ENCODE results near the gene CYP24A1. TPM values are rescaled to one million over a fixed set of nuclear protein-coding genes. Genes with fewer than 3 reads are reported as not detected.

CYP24A1 gene
- total RNA-seq, 1 donor from 2014 or later, result 5.9 TPM

DNA sequence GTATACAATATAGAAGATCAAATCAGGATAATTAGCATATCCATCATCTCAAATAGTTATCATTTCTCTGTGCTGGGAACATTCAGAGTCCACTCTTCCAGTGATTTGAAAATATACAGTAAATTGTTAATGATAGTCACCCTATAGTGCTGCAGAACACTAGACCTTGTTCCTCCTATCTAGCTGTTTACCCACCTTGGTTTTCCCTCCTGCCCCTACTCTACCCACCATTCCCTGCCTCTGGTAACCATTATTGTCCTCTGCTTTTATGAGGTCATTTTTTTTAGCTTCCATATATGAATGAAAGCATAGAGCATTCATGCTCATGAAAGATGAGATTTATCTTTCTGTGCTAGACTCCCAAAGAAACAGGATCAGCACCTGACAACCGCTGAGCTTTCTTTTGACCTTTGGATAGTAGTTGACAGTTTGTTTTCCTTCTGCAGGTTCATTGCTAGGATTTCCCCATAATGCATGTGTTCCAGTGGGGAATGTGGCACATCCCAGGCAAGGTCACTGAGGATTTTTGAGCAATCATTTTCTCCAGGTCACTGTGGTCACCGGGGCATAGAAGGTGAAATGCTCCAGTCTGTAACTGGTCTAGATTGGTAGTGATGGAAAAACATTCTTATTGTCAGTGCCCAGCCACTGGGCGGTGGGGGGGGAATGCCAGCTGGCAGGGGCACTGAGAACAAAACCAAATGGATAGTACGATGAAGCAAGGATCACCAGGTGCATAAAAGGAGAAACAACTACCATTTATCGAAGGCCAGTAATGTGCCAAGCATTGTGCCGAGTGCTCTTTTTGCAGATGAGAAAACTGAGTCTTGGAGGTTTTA lies 69.8 kb downstream of the CYP24A1 start:
- H3K4me3 ChIP-seq, result no peak overlapping the region
- intact Hi-C loops (cut with DNase I), result loop anchor here (10.0 kb wide), 1 partner anchor 91 kb away; no protein-coding TSS in a partner anchor
- no peaks in the 10 kb centered on the region for H3K4me1 ChIP-seq
- no peak overlapping the region for H3K27ac ChIP-seq
- no peak for DNase-seq (ENCODE audit: extremely low spot score in 2 of 2)
- no peaks in the 10 kb centered on the region for H3K36me3 ChIP-seq
- TF ChIP-seq POLR2A (IDR thresholded peaks at IDR 0.05) (no peak), POLR2AphosphoS5 (IDR thresholded peaks at IDR 0.05; ENCODE audit: insufficient read depth in 1 of 2, low read depth in 1 of 2) (no peak)
- TF ChIP-seq, protein P1, sequence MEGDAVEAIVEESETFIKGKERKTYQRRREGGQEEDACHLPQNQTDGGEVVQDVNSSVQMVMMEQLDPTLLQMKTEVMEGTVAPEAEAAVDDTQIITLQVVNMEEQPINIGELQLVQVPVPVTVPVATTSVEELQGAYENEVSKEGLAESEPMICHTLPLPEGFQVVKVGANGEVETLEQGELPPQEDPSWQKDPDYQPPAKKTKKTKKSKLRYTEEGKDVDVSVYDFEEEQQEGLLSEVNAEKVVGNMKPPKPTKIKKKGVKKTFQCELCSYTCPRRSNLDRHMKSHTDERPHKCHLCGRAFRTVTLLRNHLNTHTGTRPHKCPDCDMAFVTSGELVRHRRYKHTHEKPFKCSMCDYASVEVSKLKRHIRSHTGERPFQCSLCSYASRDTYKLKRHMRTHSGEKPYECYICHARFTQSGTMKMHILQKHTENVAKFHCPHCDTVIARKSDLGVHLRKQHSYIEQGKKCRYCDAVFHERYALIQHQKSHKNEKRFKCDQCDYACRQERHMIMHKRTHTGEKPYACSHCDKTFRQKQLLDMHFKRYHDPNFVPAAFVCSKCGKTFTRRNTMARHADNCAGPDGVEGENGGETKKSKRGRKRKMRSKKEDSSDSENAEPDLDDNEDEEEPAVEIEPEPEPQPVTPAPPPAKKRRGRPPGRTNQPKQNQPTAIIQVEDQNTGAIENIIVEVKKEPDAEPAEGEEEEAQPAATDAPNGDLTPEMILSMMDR (IDR thresholded peaks at IDR 0.05), result no peak
- H3K9me3 ChIP-seq, result no peaks in the 10 kb centered on the region
- H3K27me3 ChIP-seq, result no peaks in the 10 kb centered on the region

Other genes with a start within 250 kb of the CYP24A1 start
- gene BCAS1, start 103.4 kb downstream of the CYP24A1 start, total RNA-seq, result 2.7 TPM
- 45.7 TPM for gene PFDN4, start 34.1 kb upstream of the CYP24A1 start, total RNA-seq